ENCODE measurements around the gene NOTCH1.

Gene NOTCH1

GRCh38 chr9:136508729-136509500 is 36.9 kb downstream of the NOTCH1 start:
- Histone ChIP-seq H3K4me3 (ENCODE audit: low read depth, low read length) (no peak overlapping the region), H3K9me3 (ENCODE audit: control insufficient read depth, insufficient read depth, low read length) (no peaks in the 10 kb centered on the region), H3K4me1 (ENCODE audit: control insufficient read depth, insufficient read depth, low read length) (no peaks in the 10 kb centered on the region), H3K9ac (ENCODE audit: low read depth, low read length) (no peak overlapping the region), H3K27ac (ENCODE audit: low read depth, low read length) (no peak overlapping the region), H3K36me3 (ENCODE audit: control insufficient read depth, insufficient read depth, low read length) (peaks cover 95% of the 10 kb centered on the region), H3K27me3 (ENCODE audit: control insufficient read depth, insufficient read depth, low read length) (no peaks in the 10 kb centered on the region)

DNA sequence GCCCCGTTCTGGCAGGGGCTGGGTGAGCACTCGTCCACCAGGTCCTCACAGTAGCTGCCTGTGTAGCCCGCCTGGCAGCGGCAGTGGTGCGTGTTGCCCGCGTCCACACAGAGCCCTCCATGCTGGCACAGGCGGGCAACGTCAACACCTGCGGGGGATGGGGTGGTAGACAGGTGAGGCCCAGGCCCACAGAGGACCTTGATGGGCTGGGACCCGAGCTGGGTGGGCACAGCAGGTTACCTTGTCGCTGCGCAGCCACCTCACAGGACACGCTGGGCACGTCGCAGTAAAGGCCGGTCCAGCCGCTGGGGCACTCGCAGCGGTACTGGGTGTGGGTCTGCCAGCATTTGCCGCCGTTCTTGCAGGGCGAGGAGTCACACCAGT is 37.9 kb downstream of the NOTCH1 start:
- no peak overlapping the region for H3K27ac ChIP-seq (ENCODE audit: low read depth, low read length)
- no peak overlapping the region for H3K4me3 ChIP-seq (ENCODE audit: low read depth, low read length)
- no peaks in the 10 kb centered on the region for H3K9me3 ChIP-seq (ENCODE audit: control insufficient read depth, insufficient read depth, low read length)
- H3K4me1 ChIP-seq (ENCODE audit: control insufficient read depth, insufficient read depth, low read length): no peaks in the 10 kb centered on the region
- H3K27me3 ChIP-seq (ENCODE audit: control insufficient read depth, insufficient read depth, low read length): no peaks in the 10 kb centered on the region
- no peak overlapping the region for H3K9ac ChIP-seq (ENCODE audit: low read depth, low read length)
- peaks cover 96% of the 10 kb centered on the region for H3K36me3 ChIP-seq (ENCODE audit: control insufficient read depth, insufficient read depth, low read length)

DNA sequence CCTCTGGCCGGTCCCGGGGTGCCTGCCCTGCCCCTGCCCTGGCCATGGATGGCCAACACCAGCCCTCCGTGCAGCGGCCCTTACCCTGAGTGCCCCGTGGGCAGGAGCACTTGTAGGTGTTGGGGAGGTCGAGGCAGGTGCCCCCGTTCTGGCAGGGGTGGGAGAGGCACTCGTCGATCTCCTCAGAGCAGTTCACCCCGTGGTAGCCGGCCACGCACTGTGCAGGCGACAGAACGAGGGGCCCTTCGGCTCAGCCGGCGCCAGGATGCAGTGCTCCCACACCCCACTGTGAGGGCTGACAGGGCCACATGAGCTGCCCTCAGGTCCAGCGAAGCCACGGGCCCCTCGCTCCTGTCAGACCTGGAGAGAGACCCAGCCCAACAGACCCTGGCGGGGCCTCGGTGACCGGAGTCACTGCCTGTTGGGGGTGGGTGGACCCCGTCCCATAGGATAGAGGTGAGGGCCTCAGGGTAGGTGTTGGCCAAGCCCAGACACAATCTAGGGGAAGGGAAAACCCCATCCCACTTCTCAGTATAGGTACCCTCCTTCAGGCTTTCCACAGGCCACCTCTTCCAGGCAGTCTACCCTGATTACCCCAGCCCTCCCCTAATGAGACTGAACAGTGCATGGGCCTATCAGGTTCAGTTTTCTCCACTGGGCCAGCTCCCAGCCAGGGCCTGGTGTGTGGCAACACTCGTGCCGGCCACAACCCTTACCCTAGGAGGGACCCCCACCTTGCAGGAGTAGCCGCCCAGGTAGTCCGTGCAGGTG is 38.4 kb downstream of the NOTCH1 start:
- H3K4me3 ChIP-seq (ENCODE audit: low read depth, low read length): no peak overlapping the region
- H3K27ac ChIP-seq (ENCODE audit: low read depth, low read length): no peak overlapping the region
- no peaks in the 10 kb centered on the region for H3K4me1 ChIP-seq (ENCODE audit: control insufficient read depth, insufficient read depth, low read length)
- H3K9me3 ChIP-seq (ENCODE audit: control insufficient read depth, insufficient read depth, low read length): no peaks in the 10 kb centered on the region
- no peaks in the 10 kb centered on the region for H3K27me3 ChIP-seq (ENCODE audit: control insufficient read depth, insufficient read depth, low read length)
- no peak overlapping the region for H3K9ac ChIP-seq (ENCODE audit: low read depth, low read length)
- H3K36me3 ChIP-seq (ENCODE audit: control insufficient read depth, insufficient read depth, low read length): peaks cover 98% of the 10 kb centered on the region

- Histone ChIP-seq H3K9me3 (ENCODE audit: control insufficient read depth, insufficient read depth, low read length) (no peaks in the 10 kb centered on the region), H3K36me3 (ENCODE audit: control insufficient read depth, insufficient read depth, low read length) (peaks cover 95% of the 10 kb centered on the region), H3K4me3 (ENCODE audit: low read depth, low read length) (no peak overlapping the region), H3K9ac (ENCODE audit: low read depth, low read length) (no peak overlapping the region), H3K4me1 (ENCODE audit: control insufficient read depth, insufficient read depth, low read length) (no peaks in the 10 kb centered on the region), H3K27ac (ENCODE audit: low read depth, low read length) (no peak overlapping the region), H3K27me3 (ENCODE audit: control insufficient read depth, insufficient read depth, low read length) (no peaks in the 10 kb centered on the region)
Observed at GRCh38 chr9:136506425-136506824, 39.4 kb downstream of the NOTCH1 start.

DNA sequence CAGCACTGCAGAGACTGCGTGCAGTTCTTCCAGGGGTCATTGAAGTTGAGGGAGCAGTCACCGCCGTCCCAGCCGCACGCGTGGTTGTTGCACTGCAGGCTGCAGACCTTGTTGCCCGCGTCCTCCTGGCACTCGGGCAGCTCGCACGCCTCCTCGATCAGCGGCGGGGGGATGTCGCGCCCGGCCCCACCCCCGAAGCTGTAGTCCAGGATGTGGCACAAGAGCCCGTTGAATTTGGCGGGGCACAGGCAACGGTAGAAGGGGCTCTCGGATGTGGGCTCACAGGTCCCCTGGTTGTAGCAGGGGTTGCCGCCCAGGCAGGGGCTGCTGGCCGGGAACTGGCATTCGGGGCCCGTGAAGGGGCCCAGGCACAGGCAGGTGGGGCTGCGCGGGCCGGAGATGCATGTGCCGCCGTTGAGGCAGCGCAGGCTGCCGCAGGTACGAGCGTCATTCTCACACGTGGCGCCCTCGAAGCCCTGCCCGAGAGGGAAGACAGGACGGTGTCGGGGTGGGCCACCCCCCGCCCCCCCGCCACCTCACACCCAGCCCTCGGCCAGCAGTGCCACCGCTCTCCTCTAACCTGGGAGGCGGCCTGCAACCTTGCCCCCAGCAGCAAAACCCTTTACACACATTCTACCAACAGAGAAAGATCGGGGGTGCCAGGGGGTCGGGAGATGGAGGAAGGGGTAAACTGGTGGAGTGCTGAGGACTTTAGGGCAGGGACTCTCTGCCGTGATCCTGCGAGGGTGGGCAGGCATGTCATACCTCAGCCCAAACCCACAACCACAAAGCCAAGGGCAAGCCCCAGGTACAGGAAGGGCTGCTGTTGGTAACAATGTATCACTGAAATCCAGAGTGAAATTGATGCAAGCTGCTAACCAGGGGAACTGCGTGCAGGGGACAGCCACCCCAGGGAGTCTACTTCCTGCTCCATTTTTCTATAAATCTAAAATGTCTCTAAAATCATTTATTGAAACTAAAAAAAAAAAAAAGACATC is 40.1 kb downstream of the NOTCH1 start:
- Histone ChIP-seq H3K36me3 (ENCODE audit: control insufficient read depth, insufficient read depth, low read length) (peaks cover 94% of the 10 kb centered on the region), H3K27ac (ENCODE audit: low read depth, low read length) (no peak overlapping the region), H3K4me3 (ENCODE audit: low read depth, low read length) (no peak overlapping the region), H3K4me1 (ENCODE audit: control insufficient read depth, insufficient read depth, low read length) (no peaks in the 10 kb centered on the region), H3K9ac (ENCODE audit: low read depth, low read length) (no peak overlapping the region), H3K27me3 (ENCODE audit: control insufficient read depth, insufficient read depth, low read length) (no peaks in the 10 kb centered on the region), H3K9me3 (ENCODE audit: control insufficient read depth, insufficient read depth, low read length) (no peaks in the 10 kb centered on the region)

GRCh38 chr9:136504512-136505348 is 41.1 kb downstream of the NOTCH1 start:
- no peak overlapping the region for H3K9ac ChIP-seq (ENCODE audit: low read depth, low read length)
- H3K36me3 ChIP-seq (ENCODE audit: control insufficient read depth, insufficient read depth, low read length): peaks cover 95% of the 10 kb centered on the region
- no peak overlapping the region for H3K4me3 ChIP-seq (ENCODE audit: low read depth, low read length)
- H3K27me3 ChIP-seq (ENCODE audit: control insufficient read depth, insufficient read depth, low read length): no peaks in the 10 kb centered on the region
- H3K27ac ChIP-seq (ENCODE audit: low read depth, low read length): no peak overlapping the region
- no peaks in the 10 kb centered on the region for H3K9me3 ChIP-seq (ENCODE audit: control insufficient read depth, insufficient read depth, low read length)
- no peaks in the 10 kb centered on the region for H3K4me1 ChIP-seq (ENCODE audit: control insufficient read depth, insufficient read depth, low read length)

- Histone ChIP-seq H3K4me3 (ENCODE audit: low read depth, low read length) (no peak overlapping the region), H3K4me1 (ENCODE audit: control insufficient read depth, insufficient read depth, low read length) (no peaks in the 10 kb centered on the region), H3K9ac (ENCODE audit: low read depth, low read length) (no peak overlapping the region), H3K9me3 (ENCODE audit: control insufficient read depth, insufficient read depth, low read length) (no peaks in the 10 kb centered on the region), H3K27me3 (ENCODE audit: control insufficient read depth, insufficient read depth, low read length) (no peaks in the 10 kb centered on the region), H3K36me3 (ENCODE audit: control insufficient read depth, insufficient read depth, low read length) (peaks cover 94% of the 10 kb centered on the region), H3K27ac (ENCODE audit: low read depth, low read length) (no peak overlapping the region)
Observed at GRCh38 chr9:136502940-136503550, 42.8 kb downstream of the NOTCH1 start.

DNA sequence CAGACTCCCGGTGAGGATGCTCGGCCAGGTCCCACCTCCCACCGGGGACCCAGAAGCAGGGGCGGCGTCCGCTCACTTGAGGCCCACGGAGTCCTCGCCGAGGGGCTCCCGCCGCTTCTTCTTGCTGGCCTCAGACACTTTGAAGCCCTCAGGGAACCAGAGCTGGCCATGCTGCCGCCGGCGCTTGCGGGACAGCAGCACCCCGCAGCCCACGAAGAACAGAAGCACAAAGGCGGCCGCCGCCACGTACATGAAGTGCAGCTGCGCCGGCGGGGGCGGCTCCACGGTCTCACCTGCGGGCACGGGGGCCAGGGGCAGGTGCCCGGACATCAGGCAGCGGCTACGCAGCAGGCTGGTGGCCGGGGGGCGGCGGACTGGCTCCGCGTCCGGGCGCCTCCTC is 43.7 kb downstream of the NOTCH1 start:
- Histone ChIP-seq H3K9me3 (ENCODE audit: control insufficient read depth, insufficient read depth, low read length) (no peaks in the 10 kb centered on the region), H3K4me1 (ENCODE audit: control insufficient read depth, insufficient read depth, low read length) (no peaks in the 10 kb centered on the region), H3K9ac (ENCODE audit: low read depth, low read length) (no peak overlapping the region), H3K27ac (ENCODE audit: low read depth, low read length) (no peak overlapping the region), H3K27me3 (ENCODE audit: control insufficient read depth, insufficient read depth, low read length) (no peaks in the 10 kb centered on the region), H3K36me3 (ENCODE audit: control insufficient read depth, insufficient read depth, low read length) (peaks cover 93% of the 10 kb centered on the region), H3K4me3 (ENCODE audit: low read depth, low read length) (no peak overlapping the region)

DNA sequence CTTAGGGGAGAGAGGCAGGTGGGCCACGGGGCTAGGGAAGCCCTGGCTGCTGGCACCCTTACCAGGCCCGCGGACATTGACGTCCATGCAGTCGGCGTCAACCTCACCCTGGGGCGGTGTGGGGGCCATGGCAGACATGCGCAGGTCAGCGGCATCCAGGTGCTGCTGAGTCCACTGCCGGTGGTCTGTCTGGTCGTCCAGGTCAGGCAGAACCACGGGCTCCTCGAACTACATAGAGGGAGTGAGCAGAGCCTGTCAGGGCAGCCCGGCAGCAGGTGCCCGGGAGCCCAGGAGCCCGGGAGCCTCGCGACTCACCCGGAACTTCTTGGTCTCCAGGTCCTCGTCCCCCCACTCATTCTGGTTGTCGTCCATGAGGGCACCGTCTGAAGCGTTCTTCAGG is 44.2 kb downstream of the NOTCH1 start:
- Histone ChIP-seq H3K27me3 (ENCODE audit: control insufficient read depth, insufficient read depth, low read length) (no peaks in the 10 kb centered on the region), H3K9me3 (ENCODE audit: control insufficient read depth, insufficient read depth, low read length) (no peaks in the 10 kb centered on the region), H3K27ac (ENCODE audit: low read depth, low read length) (no peak overlapping the region), H3K36me3 (ENCODE audit: control insufficient read depth, insufficient read depth, low read length) (peaks cover 93% of the 10 kb centered on the region), H3K4me3 (ENCODE audit: low read depth, low read length) (no peak overlapping the region), H3K9ac (ENCODE audit: low read depth, low read length) (no peak overlapping the region), H3K4me1 (ENCODE audit: control insufficient read depth, insufficient read depth, low read length) (no peaks in the 10 kb centered on the region)

Data from HUES48 (cell line).